Brain pericyte (primary cell): ENCODE data around the gene MYO18B.

ENCODE experiments used
- DNase-seq: peaks from one replicate; pipeline ENCODE4 v3.0.0-alpha.2; 2012; ENCODE audit warnings: low read depth, low spot score

MYO18B gene

GRCh38 chr22:25898707-25899365 is 156.8 kb downstream of the MYO18B start:
- no peak for DNase-seq

DNA sequence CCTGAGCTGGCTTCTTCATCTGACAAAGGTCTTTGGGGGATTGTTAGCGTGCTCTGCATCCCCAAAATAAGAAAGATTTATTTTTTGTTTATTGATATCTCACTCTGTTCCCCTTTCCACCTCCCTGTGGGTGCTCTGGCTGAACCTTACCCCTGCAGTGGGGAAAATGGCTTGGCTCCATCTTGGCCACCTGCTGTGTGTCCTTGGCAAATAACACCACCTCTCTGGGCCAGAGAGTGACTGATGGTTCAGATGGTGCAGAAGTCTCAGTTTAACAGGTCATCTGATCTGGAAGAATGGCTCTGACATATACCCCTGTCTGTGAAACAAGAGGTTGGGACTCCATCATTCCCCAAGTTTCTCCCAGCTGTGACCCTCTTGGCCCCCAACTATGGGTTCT is 157.6 kb downstream of the MYO18B start:
- no peak for DNase-seq

DNA sequence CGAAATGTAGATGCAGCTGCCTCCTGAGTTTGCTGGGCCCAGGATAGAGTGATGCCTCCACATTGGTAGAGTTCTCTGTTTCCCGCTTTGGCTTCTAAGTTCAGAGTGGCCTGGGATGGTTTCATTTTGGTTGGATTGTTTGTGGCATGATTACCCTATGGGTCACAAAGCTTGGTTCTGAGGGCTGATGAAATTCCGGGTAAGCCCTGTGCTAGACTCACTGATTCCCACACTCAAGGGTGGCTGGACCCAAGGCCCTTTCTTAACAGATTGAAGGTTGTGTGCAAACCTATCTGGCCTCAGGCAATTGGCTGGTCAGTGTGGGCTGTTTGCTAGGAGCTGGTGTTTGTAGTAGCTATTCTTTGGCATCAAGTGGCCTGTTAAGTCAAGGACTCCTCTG is 158.4 kb downstream of the MYO18B start:
- DNase-seq: no peak

GRCh38 chr22:25900880-25901279 is 158.9 kb downstream of the MYO18B start:
- no peak for DNase-seq

DNA sequence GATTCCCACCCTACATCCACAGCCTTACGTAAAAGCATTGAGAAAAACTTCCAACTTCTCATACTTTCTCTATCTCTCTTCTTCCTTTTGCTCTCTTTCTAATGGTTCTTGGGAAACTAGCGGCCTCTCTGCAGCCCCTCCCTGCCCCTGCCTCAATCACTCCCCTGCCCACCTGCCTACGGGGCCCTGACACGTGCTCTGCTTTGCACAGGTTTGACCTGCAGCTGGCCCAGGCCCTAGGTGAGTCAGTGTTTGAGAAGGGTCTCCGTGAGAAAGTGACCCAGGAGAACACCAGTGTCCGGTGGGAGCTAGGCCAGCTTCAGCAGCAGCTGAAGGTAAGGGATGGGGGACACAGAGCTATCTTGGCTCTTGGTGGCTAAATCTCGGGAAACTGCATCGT is 160.4 kb downstream of the MYO18B start:
- DNase-seq: no peak

GRCh38 chr22:25903294-25903693 is 161.3 kb downstream of the MYO18B start:
- no peak for DNase-seq

GRCh38 chr22:25908212-25908611 is 166.2 kb downstream of the MYO18B start:
- DNase-seq: no peak

GRCh38 chr22:25908755-25909154 is 166.8 kb downstream of the MYO18B start:
- DNase-seq: no peak

DNA sequence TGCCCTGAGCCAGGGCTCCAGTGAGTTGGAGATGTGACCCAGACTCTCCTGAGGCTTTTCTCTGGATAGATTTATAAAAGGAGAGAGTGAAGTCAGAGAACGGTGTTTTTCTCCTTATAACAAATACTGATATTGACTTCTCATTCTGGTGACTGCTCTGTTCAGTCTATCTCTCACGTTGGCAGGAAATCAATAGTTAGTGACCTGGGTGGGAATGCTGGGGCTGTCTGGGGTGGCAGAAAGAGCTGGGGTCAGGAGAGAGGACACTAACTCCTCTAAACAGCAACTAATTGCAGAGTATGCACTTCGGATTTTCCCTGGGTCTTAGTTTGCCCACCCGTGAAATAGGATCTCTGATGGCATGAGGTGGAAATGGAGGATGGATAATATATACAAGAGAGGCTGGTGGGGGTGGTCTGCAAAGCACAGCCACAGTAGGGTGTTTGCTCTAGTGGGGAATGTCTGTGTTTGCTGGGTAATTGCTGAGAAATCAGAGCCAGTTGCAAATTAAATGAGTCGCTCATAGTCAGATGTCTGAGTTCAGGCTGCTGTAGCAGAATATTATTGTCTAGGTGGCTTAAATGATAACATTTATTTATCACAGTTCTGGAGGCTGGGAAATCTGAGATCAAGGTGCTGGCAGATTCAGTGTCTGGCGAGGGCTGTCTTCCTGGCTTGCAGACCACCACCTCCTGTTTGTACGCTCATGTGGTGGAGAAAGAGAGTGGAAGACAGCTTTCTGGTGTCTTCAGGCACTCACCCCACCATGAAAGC is 167.8 kb downstream of the MYO18B start:
- no peak for DNase-seq

DNA sequence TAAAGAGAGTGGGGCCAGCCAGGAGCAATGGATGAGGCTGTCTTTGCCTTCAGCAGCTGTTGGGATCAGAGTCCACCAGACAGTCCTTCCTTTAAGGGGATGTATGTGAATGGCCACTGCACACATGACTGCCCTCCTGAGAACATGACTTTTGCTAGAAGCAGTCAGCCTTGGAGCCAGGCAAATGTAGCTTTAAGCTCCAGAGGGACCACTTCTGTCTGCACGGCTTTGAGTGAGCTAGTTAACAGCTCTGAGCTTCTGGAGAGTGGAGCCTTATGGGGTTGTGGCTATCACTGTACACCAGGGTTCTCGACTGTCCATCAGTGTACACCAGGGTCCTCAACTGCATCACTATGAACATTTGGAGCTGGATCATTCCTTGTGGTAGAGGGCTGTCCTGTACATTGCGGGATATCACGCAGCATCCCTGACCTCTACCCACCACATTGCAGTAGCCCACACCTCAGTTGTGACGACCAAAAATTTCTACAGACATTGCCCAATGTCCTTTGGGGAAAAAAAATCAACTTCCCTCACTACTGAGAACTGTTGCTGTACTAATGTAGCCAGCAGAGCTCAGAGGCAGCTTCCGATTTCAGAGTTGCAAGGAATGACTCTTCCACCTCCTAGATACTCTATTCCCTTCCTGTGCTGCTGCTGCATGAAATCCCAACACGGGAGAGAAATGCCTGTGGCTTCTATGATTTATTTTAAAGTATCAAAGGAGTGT is 169.4 kb downstream of the MYO18B start:
- no peak for DNase-seq

GRCh38 chr22:25919452-25919851 is 177.5 kb downstream of the MYO18B start:
- no peak for DNase-seq

DNA sequence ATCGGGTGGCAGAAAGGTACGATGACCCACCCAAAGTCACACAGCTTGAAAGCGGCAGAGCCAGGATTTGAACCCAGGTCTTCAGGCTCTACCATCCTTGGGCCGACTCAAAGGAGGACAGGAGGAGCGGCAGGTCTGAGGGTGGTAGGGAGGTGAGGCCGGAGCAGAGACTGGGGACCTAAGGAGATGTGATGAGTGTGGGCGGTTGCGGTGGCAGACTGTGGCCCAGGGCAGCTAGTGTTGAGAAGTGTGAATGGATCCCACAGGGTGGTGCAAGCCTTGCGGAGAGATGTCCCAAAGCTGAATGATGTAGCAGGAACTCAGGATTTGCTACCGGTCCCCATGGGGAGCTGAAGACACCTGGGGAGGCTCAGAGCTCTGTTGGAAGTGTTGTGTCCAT is 180.2 kb downstream of the MYO18B start:
- DNase-seq: no peak

GRCh38 chr22:25923914-25924313 is 181.9 kb downstream of the MYO18B start:
- no peak for DNase-seq

- no peak for DNase-seq
These were observed 186.1 kb downstream of the MYO18B start for GRCh38 chr22:25928038-25928437.

GRCh38 chr22:25929321-25929878 is 187.4 kb downstream of the MYO18B start:
- no peak for DNase-seq

DNA sequence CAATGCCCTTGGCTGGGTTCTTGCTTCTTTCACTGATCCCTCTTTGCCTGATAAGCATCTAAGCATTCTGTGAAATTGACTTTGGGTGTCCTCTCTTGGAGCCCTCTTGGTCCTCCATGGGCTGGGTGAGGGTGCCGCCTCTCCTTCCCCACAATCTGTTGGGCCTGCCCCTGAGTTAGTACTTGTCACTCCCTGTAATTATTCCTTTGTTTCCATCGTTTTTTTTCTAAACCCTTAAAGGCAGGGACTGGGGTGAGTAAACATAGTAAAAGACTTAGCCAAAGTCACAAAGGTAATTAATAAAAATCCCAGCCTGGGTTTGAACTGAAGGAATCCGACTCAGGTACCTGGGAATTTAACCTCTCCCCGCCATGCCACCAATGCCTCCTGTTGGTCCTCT is 188.1 kb downstream of the MYO18B start:
- no peak for DNase-seq

DNA sequence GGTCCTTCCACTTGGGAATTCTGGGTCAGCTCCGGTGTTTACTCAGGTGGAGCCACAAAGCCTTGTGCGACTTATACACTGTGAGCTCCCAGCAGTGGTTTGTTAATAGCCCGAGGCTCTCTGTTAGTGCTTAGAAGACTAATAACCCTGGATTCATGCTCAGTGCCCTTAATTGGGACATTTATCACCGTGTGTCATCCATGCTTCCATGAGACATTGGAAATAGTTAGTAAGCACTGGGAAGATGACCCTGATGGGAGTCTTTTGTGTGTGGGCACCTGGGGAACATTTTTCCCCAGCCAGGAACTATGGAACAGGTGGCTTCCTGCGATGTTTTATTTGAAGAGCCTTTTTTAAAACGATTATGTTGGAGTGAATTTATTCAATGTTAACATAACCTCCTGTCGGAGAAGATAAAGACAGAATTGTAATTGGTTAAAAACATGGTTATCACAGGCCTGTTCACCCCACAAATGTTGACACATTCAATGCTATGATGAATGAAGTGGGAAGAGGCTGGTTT is 188.9 kb downstream of the MYO18B start:
- DNase-seq: no peak

DNA sequence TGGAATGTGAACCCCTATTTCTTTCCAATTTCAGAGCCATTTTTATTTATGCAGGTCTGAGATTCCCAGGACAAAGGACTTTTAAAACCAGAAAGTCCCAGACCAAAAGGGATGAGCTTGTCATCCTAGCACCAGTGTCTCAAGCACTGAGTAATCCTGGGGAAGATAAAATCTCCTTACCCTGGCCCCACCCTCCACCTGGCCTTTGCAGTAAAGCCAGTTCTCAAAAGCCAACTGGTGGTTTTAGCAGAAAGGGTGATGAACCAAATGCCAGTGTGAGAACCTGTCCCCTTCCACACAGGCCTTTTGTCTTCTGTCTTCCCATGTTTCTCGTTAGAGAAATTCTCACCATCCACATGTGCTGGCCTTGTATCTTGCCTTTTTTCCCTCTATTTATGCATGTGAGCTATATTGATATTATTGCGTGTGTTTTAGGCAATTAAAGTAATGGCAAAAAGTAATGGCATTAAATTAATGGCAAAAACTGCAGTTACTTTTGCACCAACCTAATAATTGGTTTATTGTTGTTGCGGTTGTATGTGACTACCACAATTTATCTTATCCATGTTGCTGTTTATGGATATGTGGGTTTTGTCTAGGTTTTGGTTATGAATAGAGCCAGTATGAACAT is 191.3 kb downstream of the MYO18B start:
- DNase-seq: no peak

GRCh38 chr22:25935266-25936058 is 193.5 kb downstream of the MYO18B start:
- no peak for DNase-seq

GRCh38 chr22:25938151-25938550 is 196.2 kb downstream of the MYO18B start:
- DNase-seq: no peak

DNA sequence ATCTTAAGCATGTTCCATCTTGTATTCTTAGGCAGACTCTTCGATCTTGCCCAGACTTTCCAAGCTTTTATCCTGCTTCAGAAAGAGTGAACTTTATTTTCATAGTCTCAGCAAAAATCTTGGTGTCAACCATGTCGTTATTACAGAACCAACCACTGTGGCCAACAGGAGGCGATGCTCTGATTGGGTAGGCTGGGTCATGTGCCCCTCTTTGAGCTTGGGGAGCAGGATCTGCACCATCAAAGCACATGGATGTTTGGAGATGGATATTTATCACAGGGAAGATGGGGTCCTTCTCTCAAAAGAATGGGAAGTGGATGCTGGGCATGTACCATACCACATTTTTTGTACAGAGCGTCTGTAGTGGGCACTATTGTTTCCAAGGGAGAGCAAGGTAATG is 197.4 kb downstream of the MYO18B start:
- DNase-seq: no peak
